NCI-H446 treated with DMSO at 0.1 percent for 48 hours (cell line): ENCODE data around the gene USP3.
A peak's percentile ranks its signal among the peaks of the same experiment; 100 is the strongest.
"Not testable (repeated sequence)": the region's sequence is repeated elsewhere in the genome, so short reads cannot be mapped to it uniquely, and the experiment has no call there.

ENCODE experiments used
- DNase-seq: peaks from one replicate; lab custom pipeline; 2025; lab: John Stamatoyannopoulos, UW

USP3 gene

GRCh38 chr15:63610209-63610841 is 105.9 kb downstream of the USP3 start:
- peak; percentile 43 for DNase-seq

- DNase-seq: no peak
Measured at GRCh38 chr15:63611177-63611576, 106.8 kb downstream of the USP3 start.

DNA sequence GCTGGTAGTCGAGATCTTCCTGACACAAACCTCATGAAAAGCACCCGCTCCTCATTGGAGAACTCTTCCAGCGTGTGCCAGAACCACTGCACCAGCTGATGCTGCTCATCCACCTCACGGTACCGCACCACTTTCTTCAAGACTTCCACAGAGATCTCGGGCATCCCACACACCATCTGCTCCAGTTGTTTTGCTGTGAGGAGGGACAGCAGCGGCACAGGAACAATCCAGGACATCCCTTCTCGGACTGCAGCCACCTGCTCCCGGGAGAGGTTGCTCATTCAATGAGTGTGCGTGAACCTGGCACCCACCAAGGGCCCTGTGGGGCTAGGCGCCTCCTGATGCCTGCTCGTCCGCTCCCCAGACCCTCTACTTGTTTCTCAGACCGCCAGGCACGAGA is 107.9 kb downstream of the USP3 start:
- no peak for DNase-seq

DNA sequence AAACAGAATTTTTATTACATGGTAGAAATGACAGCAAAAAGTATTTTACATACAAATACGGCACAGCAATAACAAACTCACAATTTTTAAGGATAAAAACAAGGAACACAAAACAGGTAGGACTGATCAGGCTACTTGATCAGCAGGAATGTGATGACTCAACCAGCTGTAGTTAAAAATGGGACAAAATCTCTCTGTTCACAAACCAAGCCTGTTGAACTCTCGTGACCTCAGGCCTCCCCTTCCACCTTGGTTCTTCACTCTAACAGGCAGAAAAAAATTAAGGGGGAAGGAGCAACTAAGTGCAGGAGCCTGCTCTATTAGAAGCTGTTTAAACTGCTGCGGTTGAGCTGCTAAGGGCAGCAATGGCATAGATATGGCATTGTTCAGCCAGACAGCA is 111.5 kb downstream of the USP3 start:
- DNase-seq: no peak

- DNase-seq: not testable (repeated sequence)
Measured at GRCh38 chr15:63617147-63617546, 112.8 kb downstream of the USP3 start.

DNA sequence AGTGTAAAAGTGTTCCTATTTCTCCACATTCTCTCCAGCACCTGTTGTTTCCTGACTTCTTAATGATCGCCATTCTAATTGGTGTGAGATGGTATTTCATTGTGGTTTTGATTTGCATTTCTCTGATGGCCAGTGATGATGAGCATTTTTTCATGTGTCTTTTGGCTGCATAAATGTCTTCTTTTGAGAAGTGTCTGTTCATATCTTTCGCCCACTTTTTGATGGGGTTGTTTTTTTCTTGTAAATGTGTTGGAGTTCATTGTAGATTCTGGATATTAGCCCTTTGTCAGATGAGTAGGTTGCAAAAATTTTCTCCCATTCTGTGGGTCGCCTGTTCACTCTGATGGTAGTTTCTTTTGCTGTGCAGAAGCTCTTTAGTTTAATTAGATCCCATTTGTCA is 113.2 kb downstream of the USP3 start:
- not testable (repeated sequence) for DNase-seq

GRCh38 chr15:63620760-63621159 is 116.4 kb downstream of the USP3 start:
- DNase-seq: not testable (repeated sequence)

GRCh38 chr15:63623232-63623969 is 119.0 kb downstream of the USP3 start:
- DNase-seq: no peak

DNA sequence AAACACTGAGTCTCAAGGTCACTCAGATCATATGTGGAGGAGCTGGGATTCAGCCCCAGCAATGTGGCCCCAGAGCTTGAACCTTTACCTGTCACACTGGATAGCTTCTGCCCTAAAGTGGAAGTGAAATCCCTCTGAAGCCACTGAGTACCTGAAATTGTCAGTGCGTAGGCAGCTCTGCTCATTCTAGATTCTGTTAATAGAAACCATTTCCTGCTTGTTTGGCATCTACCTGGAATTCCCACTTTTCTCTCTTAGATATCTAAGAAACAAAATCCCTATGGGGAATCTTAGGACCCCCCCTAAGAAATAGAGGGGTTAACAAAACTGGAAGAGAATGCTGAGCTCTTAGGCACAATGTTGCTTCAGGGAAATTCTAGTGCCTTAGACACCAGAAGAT is 122.6 kb downstream of the USP3 start:
- DNase-seq: no peak

GRCh38 chr15:63628123-63628822 is 123.9 kb downstream of the USP3 start:
- DNase-seq: no peak

DNA sequence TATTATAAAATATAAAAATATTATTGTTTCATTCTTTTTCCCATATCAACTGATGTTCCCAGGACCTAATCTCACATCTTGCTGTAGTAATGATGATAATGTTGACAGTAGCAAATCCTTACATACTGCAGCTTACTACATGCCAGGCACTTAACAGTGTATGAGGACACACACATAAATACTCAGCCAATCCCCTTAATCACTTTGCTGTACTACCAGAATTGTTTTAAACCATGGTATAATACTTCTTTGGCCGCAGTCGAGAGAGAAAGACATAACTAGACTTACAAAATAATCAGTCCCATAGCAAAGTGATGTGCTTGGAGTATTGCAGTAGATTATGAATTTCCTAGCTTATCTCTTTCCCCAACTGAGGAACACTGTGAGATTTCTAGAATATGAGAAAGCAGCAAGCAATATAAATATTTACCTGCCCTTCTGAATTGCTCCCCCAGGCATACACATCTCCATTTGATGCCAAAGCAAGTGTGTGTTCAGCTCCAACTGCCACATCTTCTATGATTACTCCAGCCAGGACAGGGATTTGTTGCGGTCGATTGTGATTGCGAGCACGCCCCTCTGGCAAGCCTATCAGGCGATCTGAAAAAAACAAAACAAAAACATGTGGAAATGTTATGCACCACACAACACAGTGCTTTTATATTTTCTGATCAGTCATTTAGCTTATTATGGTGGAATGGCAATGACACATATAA is 125.8 kb downstream of the USP3 start:
- DNase-seq: no peak

DNA sequence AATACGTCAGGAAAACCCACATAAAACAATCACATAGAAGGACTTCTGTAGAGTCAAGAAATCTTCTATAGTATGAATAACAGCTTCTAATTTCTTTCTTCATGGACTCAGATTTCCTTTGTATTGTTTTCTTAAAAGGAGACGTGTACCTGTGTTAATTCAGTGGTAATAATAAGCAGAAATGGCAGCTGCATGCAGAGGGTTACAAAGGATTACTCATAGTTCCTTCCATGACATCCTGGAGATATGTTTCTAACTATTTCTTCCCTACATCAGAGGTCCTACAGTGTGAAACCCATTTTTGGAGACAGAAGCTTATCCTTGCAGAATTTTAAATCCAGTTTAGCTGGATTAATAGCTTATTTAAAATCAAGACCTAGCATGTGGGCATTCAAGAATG is 128.9 kb downstream of the USP3 start:
- DNase-seq: no peak

- no peak for DNase-seq
Measured at GRCh38 chr15:63634154-63634553, 129.8 kb downstream of the USP3 start.

DNA sequence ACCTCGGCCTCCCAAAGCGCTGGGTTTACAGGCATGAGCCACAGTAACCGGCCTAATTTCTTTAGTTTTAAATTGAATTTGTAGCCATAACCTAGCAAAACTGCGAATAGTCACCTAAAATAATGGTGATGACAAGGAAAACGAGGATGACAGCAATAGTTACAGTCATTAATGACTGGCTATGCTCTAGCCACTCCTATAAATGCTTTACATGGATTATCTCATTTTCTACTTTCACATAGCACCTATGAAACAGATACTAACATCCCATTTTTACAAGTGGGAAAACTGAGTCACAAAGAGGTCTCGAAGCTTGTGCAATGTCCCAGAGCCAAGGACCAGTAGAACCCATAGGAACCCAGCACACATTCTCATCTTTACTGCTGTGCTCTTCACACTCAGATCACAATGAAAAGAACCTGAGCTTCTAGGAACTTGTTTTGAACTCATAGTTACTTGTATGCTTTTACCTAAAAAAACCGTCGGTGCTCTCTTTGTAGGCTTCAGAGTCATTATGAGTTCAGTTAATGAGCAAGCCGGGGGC is 132.2 kb downstream of the USP3 start:
- no peak for DNase-seq

- DNase-seq: no peak
Measured at GRCh38 chr15:63638839-63639238, 134.4 kb downstream of the USP3 start.

DNA sequence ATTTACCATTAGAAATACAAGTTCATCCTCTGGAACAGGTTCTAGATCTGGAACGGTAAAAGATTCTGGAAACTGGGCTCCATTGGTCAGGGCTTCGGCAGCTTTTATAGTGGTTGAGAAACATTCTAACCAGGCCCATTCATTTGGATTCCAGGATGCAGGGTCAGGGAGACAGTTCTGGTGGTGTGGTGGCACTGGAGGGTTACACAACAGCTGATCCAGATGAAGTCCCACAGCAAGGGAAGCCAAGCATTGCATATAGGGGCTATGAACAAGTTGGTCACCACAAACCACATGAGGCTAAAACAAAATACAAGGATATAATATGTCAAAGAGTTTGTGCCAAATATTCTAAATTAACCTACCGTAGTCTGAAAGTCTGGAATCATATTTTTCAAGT is 135.8 kb downstream of the USP3 start:
- DNase-seq: no peak
